OCI-M1 (cell line): ENCODE results near the gene MACF1.
"Not testable (repeated sequence)": the region's sequence is repeated elsewhere in the genome, so short reads cannot be mapped to it uniquely, and the experiment has no call there.

Experiments
- DNase-seq: peaks from one replicate; lab custom pipeline; 2025; lab: John Stamatoyannopoulos, UW

Gene MACF1

GRCh38 chr1:39462074-39462473, 257.6 kb downstream of the MACF1 start:
- DNase-seq, result no peak

- no peak for DNase-seq
Measured at GRCh38 chr1:39466413-39467107, 262.1 kb downstream of the MACF1 start.

- DNase-seq, result not testable (repeated sequence)
Measured at GRCh38 chr1:39467108-39467720, 262.7 kb downstream of the MACF1 start.

GRCh38 chr1:39469150-39469549, 264.7 kb downstream of the MACF1 start:
- no peak for DNase-seq

- no peak for DNase-seq
Measured at GRCh38 chr1:39470040-39470439, 265.5 kb downstream of the MACF1 start.

- no peak for DNase-seq
Measured at GRCh38 chr1:39472826-39473225, 268.3 kb downstream of the MACF1 start.

GRCh38 chr1:39473324-39473723, 268.8 kb downstream of the MACF1 start:
- no peak for DNase-seq

- no peak for DNase-seq
Measured at GRCh38 chr1:39474810-39475209, 270.3 kb downstream of the MACF1 start.

- DNase-seq, result not testable (repeated sequence)
Measured at GRCh38 chr1:39475551-39475950, 271.1 kb downstream of the MACF1 start.

GRCh38 chr1:39478126-39478915, 273.8 kb downstream of the MACF1 start:
- no peak for DNase-seq

- DNase-seq, result no peak
Measured at GRCh38 chr1:39481289-39481688, 276.8 kb downstream of the MACF1 start.

- no peak for DNase-seq
Measured at GRCh38 chr1:39483276-39483675, 278.8 kb downstream of the MACF1 start.

GRCh38 chr1:39484564-39484963, 280.1 kb downstream of the MACF1 start:
- DNase-seq, result no peak

GRCh38 chr1:39485046-39485803, 280.7 kb downstream of the MACF1 start:
- no peak for DNase-seq

GRCh38 chr1:39488012-39488545, 283.6 kb downstream of the MACF1 start:
- DNase-seq, result no peak

- peak; percentile 74 for DNase-seq
Measured at GRCh38 chr1:39488793-39489566, 284.5 kb downstream of the MACF1 start.

GRCh38 chr1:39489567-39490239, 285.2 kb downstream of the MACF1 start:
- no peak for DNase-seq

- DNase-seq, result no peak
Measured at GRCh38 chr1:39490596-39491145, 286.2 kb downstream of the MACF1 start.

GRCh38 chr1:39491146-39491921, 286.8 kb downstream of the MACF1 start, which contains the start of gene BMP8A:
Gene BMP8A, plus strand, starts transcription at chr1:39491636. Its CDS starts 356 bp downstream, at chr1:39491992.
- peak; percentile 18 for DNase-seq
